GM21528 (cell line): ENCODE data around the gene ADARB1.

Experiments used
- ATAC-seq: cut with Tn5 transposase; IDR thresholded peaks from one replicate; pipeline ENCODE4 v1.9.1; 2021; ENCODE audit warnings: mild to moderate bottlenecking, moderate library complexity; ENCODE audit not compliant: unreplicated experiment, low FRiP score

ADARB1 gene

DNA sequence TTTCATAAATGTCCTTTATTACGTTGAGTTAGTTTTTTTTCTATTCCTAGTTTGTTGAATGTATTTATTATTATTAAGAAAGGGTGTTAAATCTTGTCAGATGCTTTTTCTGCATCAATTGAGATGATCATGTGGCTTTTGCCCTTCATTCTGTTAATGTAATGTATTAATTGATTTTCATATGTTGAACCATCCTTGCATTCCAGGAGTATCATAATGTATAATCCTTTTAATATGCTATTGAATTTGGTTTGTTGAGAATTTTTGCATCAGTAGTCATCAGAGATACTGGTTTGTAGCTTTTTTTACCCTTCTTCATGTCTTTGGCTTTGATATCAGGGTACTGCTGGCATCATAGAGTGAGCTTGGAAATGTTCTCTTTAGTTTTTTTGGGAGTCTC, 113.3 kb downstream of the ADARB1 start:
- no peak for ATAC-seq

DNA sequence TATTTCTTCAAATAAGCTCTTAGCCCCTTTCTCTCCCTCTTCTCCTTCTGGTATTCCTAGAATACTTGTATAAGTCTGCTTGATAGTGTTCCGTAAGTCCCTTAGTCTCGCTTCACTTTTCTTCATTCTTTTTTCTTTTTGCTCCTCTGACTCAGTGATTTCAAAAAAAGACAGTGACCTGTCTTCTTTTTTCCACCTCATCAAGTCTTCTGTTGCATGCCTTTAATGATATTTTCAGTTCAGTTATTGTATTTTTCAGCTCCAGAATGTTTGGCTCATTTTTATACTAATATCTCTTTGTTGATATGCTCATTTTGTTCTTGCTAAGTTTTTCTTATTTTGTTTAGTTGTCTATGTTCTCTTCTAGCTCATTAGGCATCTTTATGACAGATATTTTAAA, 115.6 kb downstream of the ADARB1 start:
- ATAC-seq = no peak

DNA sequence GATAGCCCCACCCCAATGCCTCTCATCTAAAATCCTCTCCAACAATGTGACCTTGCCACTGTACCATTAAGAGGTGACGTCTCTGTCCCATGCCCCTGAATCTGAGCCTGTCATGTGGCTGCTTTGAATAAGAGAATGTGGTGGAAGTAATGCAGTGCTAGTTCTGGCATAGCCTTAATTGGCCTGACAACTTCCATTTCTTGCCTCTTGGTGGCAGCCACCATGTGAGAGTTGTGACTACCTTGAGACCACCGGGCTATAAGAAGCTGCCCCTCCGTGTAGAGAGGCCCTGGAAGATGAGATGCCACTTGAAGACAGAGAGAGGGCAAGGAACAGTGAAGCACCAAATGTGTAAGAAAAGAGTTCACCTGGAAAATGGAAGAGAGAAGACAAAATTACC, 118.0 kb downstream of the ADARB1 start:
- no peak for ATAC-seq

DNA sequence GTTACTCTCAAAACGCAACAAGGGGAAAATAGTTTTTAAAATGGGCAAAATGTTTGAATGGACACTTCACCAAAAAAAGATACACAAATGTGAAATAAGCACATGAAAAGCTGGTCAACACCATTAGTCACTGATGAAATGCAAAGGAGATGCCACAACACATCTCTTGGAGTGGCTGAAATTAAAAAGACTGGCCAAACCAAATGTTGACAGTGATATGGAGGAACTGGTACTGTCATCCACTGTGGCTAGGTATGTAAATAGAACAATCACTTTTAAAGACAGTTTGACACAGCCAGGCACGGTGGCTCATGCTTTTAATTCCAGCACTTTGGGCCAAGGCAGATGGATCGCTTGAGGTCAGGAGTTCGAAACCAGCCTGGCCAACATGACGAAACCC, 122.2 kb downstream of the ADARB1 start:
- no peak for ATAC-seq

DNA sequence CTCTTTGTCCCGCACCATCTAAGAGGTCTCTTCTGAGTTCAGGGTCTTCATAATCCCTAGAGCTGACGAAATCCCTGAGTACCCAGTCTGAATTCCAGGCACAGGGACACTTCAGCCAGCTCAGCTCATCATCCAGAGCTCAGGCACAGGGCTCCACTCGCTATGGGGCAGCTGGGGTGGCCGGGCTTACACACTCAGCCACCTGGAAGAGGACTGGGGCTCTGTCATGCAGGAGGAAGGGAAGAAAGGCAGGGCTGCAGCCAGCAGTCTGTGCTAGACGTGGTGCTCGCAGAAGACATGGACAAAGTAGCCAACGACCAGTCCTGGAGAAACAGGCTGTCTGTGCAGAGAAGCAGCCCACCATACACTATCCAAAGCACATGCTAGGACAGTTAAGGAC, 124.8 kb downstream of the ADARB1 start:
- no peak for ATAC-seq

DNA sequence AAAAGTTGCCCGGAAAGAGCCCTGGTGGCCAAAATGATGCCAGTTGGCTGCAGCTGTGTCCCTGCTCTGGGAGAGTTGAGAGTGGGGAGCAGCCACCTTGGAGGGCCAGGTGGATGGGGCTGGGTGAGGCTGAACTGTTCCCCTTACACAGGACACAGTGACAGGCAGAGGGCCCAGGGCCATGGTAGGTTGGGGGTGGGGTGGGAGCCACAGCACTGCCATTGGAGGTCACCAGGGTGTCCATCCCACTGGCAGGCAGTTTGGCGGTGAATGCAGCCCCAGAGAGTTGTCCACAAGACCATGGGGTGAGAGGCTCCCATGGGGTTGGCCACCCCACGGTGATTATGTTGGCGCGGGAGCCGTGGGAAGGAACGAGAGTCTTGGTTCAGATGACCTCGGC, 125.7 kb downstream of the ADARB1 start:
- ATAC-seq = no peak

DNA sequence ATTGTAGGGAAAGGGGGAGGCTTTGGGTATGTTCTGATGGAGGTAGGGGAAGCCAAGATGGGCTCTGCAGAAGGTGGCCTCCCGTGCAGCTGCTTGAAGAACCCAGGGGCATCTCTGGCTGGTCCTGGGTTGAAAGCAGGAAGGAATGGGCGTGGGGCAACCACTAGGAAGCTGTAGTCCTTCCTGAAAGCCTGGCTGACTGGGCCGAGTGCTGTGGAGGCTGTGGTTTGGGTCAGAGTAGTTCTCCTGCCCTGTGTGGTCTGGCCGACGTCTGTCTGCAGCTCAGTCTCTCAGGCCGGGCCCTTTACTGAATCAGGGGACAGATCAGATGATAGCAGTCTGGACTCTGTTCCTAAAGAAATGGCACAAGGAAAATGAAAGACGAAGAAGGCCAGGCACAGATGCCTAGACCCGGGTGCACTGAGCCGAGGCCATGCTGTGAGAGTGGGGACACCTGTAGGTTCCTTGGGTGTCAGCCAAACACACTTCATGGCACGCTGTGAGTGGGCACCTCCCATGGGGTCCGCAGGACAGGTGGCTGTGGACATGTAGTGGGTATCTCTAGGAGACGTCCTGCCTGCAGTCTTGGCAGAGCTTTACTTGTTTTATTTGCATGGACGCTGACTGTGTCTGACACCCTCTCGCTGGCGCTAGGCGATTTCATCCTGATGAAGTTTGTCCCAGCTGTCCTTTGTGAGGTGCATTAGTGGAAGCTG, 126.4 kb downstream of the ADARB1 start:
- ATAC-seq = no peak

DNA sequence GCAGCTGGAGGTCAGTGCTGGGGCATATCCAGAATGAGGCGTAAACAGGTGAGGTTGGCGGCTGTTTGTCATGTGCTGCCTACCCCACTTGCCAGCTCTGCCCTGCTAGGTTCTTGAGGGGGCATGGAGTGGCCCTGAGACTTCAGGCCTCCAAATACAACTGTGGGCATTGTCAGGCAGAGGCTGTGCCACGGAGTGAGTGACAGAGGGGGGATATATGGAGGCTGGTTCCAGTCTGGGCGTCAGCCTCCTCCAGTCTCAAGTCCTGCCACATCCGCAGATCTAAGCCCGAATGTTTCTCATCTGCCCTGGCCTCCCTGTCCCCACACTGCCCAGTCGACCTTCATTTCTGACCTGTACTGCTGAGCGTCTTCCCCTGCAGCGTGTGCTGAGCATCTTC, 128.0 kb downstream of the ADARB1 start:
- ATAC-seq = no peak

DNA sequence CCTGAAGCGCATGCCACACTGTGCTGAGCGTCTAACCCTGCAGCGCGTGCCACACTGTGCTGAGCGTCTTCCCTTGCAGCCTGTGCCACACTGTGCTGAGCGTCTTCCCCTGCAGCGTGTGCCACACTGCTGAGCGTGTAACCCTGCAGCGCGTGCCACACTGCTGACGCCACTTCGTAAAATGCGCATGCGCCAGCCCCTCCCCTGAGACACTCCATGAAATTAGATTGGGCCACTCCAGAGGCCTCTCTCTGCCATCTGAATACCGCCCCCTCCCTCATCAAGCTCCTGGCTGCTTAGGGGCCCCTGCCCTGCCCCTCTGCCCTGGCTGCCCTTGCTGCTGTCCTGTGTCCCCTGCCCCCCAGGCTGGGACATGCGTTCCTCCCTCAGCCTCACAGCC, 128.5 kb downstream of the ADARB1 start:
- ATAC-seq = no peak

DNA sequence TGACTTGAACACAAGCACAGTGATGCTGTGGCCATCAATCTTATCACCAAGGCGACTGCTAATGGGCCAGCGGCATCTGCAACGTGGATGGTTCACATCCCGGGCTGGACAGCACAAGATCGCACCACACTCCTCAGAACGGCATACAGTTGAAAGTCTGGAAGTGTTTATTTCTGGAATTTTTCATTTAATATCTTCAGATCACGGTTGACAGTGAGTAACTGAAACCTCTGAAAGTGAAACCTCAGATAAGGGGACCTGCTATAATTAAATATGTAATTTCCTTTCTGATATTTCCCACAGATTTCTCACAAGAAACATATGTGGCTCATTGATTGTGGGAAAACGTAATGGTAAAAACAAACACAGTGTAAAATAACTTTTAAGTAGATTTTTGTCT, 129.6 kb downstream of the ADARB1 start:
- no peak for ATAC-seq

DNA sequence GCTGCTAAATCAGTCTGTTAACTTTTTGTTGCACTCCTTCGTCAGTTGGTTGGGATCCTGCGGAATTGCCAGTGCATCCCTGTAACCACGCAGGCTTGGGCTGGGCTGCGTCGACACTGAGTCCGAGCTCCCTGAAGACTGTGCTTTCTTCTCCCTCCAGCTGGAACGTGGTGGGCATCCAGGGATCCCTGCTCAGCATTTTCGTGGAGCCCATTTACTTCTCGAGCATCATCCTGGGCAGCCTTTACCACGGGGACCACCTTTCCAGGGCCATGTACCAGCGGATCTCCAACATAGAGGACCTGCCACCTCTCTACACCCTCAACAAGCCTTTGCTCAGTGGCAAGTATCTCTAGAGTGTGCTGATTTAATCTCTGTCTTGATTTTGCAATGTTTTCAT, 130.0 kb downstream of the ADARB1 start:
- no peak for ATAC-seq

DNA sequence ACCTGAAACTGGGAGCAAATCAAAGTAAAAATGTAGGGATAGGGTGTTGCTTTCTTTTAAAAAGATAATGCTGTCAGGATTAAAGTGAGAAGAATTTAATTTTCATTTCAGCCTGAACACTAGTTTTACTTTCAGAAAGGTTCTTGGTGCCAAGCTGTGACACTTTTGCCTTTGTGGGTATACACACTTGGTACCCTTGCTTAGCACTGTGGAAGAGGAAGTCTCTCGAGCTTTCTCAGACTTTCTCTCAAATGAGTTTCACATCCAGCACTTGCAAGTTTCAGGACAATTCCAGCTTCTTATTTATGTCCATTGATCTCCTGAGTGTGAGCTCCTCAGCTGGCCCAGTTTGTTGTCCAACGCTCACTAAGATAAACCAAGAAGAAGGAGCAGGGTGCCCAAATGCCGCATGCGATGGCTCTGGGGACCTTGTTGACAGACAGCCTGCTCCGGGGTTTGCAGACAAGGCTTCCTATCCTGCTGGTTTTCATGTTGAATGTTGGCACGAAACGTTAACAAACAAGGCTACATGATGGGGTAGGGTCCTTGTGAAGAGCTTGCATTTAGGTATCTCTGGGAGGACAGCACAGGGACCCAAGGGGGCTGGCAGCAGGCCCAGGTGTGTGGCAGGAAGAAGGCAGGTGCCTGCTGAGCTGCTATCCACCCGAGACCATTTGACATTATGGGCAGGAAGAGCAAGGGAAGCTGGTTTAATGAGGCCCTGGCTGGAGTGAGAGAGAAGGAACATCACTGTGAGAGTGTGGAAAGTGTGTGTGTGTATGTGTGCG, 133.7 kb downstream of the ADARB1 start:
- no peak for ATAC-seq

DNA sequence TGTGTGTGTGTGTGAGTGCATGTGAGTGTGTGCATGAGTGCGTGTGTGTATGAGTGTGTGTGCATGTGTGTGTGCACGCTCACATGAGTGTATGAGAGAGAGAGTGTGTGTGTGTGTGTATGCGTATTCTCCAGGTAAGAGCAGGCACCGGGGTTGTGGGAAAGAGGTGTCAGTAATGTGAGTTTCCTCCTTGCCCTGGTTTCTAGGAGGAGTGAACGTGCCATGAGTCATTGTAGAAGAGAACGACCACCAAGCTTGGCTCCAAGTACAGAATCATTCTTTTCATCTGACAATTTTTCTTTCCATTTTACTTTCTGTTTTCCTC, 134.2 kb downstream of the ADARB1 start:
- no peak for ATAC-seq

DNA sequence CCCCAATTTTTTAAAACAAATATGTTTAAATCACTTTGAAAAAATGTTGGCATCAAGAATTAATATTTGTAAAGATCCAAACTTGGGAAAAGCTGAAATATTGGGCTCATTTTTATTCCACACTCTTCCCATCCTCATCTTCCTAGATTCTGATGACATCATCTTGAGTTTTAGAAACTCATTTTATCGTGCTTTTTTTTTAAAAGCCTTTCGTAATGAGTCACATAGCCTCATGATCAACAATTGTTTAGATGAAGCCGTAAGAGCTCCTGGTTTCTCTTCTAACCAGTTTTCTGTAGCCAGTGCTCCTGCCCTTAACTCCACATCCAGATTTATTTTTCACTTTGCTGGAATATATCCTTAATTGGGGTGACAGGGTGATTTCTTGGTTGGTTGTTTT, 134.7 kb downstream of the ADARB1 start:
- no peak for ATAC-seq

DNA sequence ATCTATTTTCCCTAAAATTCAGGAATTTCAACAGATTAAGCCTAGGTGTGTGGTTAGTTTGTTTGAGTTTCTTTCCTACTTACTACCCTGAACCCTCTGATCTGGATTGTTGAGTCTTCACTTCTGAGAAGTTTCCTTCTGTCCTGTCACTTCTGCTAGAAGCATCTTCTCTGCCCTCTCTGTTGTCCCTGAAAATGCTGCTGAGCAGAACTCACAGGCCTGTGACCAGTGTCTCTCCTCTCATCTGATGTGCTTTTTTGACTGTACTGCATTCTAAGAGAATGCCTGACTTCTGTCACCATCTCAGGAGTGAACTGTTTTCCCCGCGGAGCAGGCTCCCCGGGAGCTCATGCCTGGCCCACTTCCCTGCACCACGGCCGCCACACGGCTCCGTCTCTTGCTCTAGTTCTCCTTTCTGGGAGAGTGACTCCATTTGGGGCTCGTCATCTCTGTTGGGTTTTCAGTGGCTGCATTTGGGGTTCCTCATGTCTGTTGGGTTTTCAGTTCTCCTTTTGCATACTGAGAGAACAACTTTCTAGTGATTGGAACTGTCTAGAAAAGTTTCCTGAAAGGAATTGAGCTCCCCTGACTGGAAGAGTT, 135.4 kb downstream of the ADARB1 start:
- no peak for ATAC-seq

DNA sequence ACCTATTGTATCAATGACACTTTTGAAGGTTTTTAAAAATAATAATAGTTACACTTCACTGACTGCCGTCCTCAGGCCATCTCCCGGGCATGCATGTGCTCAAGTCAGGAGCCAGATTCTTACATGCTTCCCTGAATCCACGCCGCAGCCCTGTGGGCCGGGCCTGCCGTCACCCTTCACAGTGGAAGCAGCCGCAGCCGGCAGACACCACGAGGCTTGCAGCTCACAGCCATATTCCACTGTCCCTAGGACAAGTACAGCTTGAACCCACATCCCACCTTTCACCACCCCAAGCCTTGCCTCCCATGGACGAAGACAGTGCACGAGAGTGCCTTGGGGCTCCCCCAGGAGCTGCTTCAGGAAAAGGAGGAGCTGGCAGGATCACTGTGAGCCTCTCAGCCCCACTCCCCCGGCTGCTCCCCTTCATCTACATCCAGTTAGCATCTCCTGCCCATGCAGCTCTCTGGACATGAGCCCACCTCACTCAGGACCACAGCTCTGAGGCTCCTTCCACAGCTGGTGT, 136.1 kb downstream of the ADARB1 start:
- ATAC-seq = no peak

DNA sequence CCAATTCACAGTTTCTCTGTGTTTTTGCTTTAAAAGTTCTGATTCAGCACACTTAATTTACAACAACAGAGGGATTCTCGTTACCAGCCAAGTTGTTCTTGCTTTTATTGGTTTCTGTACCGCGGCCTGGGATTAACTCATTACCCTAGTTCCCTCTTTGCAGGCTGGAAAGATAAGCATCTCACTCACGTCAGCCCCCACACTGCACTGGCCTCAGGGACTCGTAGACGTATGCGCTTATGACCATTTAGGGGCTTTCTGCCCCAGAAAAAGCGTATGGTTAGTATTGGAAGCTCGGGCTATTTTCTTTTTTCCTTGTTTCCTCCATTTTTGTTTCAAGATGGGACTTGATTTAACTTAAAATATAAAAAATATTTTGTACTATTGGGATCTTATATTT, 137.3 kb downstream of the ADARB1 start:
- no peak for ATAC-seq

DNA sequence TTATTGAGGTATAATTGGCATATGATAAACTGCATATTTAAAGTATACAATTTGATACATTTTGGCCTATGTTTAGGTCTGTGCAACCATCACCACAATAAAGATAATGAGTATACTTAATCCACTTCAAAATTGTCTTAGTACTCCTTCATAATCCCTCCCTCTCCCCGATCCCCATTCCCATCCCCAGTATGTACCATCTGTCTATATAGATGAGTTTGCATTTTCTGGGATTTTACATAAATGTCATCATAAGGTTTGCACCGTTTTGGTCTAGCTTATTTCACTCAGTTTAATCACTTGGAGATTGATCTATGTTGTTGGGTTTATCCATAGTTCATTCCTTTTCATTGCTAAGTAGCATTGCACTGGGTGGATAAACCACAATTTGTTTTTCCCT, 139.0 kb downstream of the ADARB1 start:
- ATAC-seq = no peak

DNA sequence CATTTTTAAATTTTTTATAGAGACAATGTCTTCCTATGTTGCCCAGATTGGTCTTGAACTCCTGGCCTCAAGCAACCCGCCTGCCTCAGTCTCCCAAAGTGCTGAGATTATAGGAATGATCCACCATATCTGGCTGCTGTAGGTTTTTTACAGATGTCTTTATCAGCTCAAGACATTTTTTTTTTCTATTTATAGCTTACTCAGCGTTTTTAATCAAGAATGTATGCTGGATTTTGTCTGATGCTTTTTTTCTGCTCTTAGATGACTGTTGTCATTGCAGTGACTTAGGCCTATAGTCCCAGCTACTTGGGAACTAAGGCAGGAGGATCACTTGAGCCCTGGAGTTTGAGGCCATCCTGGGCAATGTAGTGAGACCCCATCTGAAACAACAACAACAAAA, 140.8 kb downstream of the ADARB1 start:
- ATAC-seq = no peak

DNA sequence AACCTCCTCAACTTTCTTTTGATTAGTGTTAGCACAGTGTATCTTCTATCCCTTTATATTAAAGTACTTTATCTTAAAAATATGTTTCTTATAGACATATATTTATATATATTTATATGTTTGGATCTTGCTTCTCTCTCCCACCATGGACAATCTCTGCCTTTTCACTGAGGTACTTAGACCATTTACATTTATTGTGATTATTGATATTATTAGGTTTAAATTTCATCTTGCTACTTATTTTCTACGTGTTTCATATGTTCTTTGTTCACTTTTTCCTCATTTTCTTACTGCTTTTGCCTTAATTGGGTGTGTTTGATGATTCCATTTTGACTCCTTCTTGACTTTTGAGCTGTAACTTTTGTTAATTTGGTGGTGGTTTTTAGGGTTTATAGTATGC, 142.6 kb downstream of the ADARB1 start:
- ATAC-seq = no peak

DNA sequence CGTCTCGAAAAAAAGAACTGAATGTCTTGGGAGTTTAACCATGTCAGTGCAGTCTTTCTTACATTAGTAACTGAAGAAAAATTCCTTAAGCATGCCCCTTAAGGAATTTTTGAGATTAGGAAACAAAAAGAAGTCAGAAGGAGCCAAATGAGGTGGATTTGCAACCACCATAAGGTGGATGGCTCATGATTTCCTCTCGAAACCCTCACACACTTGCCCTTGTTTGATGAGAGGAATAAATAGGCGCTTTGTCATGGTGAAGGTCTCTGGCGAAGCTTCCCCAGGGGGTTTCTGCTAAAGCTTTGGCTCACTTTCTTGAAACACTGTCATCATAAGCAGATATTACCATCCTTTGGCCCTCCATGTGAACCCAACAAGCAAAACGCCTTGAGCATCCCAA, 145.1 kb downstream of the ADARB1 start:
- ATAC-seq = no peak

DNA sequence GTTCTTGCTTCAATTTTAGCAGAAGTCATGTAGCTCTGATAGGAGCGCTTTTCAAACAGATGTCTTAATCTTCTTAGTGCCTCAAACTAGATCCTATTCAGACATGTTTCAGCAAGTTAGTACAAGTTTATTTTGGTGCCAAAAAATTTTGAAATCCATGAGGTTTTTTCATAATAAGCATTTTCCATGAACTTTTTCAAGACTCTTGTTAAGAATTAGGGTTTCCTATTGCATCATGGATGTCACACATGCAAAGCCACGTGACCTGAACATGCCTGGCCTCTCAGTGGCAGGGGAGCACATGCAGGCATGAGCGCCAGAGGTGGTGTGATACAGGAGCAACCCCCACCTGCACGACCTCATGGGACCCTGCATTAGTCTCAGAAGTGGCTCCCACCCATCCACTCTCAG, 145.7 kb downstream of the ADARB1 start:
- no peak for ATAC-seq
